ENCODE data around the gene TECR.
"Not testable (repeated sequence)": the region's sequence is repeated elsewhere in the genome, so short reads cannot be mapped to it uniquely, and the experiment has no call there.

Gene TECR

GRCh38 chr19:14599548-14600147 lies 70.3 kb downstream of the TECR start:
- DNase-seq = no peak

GRCh38 chr19:14603990-14604387 lies 74.6 kb downstream of the TECR start:
- no peak for DNase-seq

DNA sequence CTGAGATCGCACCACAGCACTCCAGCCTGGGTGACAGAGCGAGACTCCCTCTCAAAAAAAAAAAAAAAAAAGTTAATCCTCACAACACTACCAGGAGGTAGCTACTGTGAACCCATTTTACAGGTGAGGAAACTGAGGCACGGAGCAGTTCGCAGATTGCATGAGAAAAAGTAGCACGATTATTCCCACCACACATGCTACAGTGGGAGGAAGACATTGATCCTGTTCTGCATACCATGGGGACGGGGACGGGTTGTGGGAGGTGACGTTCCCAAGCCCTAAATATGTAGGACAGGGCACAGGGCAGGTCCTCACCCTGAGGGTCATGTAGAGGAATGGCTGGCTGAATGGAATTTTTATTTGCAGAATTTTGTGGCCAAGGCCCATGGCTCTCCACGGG lies 77.2 kb downstream of the TECR start:
- no peak for DNase-seq

DNA sequence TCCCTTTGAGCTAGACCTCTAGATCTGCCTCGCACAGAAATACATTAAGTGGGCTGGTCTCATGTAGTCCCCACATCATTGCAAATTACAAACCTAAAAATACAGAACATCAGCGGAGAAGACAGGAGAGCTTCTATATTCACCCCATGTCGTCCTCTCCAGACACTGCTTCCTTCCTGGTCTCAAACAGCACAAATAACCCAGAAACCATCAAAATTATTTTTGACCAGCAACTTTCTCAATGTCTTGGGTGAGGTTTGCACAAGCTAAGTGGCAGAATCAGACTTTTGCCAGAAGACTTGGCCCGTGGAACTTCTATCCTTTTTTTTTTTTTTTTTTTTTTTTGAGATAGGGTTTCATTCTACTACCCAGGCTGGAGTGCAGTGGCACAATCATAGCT lies 81.7 kb downstream of the TECR start:
- DNase-seq = no peak

- not testable (repeated sequence) for DNase-seq
Observed at GRCh38 chr19:14612242-14612641, 82.8 kb downstream of the TECR start.

DNA sequence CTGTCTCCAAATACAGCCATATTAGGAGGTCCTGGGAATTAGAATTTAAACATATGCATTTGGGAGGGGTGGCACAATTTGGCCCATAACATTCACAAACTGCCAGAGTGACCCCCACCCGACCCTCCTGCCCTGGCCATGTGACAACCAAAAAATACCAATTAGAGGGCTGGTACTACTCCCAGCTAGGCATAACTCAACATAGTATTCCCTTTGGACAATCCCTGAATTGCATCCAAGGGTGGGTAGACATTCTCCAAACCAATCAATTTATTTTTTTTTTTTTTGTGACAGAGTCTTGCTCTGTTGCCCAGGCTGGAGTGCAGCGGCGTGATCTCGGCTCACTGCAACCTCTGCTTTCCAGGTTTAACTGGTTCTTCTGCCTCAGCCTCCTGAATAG lies 83.3 kb downstream of the TECR start:
- no peak for DNase-seq

DNA sequence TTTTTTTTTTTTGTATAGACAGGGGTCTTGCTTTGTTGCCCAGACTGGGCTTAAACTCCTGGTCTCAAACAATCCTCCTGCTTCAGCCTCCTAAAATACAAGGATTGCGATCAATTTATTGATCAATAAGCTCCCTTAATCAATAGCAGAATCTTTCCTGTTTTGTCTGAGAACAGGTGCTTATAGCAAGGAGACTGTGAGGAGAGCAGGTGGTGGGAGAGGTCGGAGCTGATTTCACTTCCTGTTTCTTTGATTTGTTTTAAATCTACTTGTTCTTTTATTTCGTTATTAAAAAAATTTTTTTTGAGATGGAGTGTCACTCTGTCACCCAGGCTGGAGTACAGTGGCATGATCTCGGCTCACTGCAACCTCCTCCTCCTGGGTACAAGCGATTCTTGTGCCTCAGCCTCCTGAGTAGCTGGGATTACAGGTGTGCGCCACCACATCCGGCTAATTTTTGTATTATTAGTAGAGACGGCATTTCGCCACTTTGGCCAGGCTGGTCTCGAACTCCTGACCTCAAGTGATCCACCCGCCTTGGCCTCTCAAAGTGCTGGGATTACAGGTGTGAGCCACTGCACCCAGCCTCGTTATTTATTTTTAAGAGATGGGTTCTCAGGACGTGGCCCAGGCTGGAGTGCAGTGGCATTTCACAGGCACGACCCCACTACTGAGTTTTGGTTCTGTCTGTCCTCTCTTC lies 84.2 kb downstream of the TECR start:
- not testable (repeated sequence) for DNase-seq

- DNase-seq = no peak
Observed at GRCh38 chr19:14614099-14614412, 84.7 kb downstream of the TECR start.

Data from DMS79 (cell line).